ENCODE measurements around the gene ALG12.
A peak's percentile ranks its signal among the peaks of the same experiment; 100 is the strongest.
"Not testable (repeated sequence)": the region's sequence is repeated elsewhere in the genome, so short reads cannot be mapped to it uniquely, and the experiment has no call there.

The ALG12 gene

DNA sequence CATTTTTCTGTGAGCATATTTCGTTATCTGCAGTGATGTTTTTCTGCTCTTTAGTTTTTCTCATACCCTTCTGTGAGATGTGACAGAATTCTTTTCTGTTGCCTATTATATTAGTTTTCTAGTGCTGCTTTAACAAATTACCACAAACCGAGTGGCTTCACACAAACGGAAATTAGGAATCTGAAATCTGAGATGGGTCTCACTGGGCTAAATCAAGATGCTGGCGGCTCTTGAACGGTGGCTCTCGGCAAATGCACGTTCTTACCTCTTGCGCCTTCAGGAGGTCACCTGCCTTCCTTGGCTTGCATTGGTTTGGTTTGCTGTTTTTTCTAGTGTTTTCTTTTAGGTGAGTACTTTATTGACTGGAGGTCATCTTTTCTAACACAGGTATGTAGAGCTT, 51.6 kb downstream of the ALG12 start:
- DNase-seq (ENCODE audit: low read depth), result no peak

DNA sequence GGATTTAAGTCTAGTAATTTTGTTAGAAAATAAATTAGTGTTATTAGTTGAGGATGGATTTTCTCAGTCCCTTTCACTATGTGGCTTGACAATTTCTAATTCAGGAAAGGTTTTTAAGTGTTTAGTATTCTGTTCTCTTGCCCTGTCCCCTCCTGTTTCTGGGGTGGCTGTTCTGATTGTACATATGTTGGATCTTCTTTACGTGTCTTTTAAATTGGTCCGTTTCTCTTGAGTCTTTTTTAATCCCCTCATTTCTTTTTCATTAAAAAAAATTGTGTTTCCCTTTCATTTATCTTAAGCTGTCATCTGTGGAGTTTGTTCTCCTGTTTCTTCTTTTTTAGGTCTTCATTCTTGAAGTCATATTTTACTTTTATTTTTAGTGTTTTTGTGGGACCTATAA, 52.1 kb downstream of the ALG12 start:
- no peak for DNase-seq (ENCODE audit: low read depth)

GRCh38 chr22:49865156-49865555, 53.1 kb downstream of the ALG12 start:
- DNase-seq (ENCODE audit: low read depth), result no peak

DNA sequence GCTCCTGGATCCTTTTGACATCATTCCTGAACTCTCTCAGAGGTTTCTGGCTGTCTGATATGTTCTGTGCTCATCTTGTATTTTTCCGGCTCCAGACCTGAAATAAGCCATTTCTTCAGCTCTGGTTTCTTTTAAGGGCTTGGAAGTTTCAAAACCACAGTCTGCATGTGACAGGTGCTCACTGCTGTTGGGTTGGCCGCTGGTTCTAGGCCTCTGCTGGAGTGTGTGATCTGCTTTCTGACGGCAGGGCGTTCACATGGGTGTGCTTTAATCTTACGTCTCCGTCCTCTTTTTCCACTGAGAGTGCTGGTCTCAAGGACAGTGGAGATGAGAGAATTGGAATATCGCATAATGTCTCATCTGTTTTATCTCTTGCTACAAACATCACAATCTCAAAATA, 54.3 kb downstream of the ALG12 start:
- DNase-seq (ENCODE audit: low read depth), result no peak

- DNase-seq (ENCODE audit: low read depth), result no peak
Observed at GRCh38 chr22:49862496-49862776, 55.8 kb downstream of the ALG12 start.

GRCh38 chr22:49861642-49862495, 56.4 kb downstream of the ALG12 start:
- no peak for DNase-seq (ENCODE audit: low read depth)

GRCh38 chr22:49858827-49859226, 59.4 kb downstream of the ALG12 start:
- no peak for DNase-seq (ENCODE audit: low read depth)

DNA sequence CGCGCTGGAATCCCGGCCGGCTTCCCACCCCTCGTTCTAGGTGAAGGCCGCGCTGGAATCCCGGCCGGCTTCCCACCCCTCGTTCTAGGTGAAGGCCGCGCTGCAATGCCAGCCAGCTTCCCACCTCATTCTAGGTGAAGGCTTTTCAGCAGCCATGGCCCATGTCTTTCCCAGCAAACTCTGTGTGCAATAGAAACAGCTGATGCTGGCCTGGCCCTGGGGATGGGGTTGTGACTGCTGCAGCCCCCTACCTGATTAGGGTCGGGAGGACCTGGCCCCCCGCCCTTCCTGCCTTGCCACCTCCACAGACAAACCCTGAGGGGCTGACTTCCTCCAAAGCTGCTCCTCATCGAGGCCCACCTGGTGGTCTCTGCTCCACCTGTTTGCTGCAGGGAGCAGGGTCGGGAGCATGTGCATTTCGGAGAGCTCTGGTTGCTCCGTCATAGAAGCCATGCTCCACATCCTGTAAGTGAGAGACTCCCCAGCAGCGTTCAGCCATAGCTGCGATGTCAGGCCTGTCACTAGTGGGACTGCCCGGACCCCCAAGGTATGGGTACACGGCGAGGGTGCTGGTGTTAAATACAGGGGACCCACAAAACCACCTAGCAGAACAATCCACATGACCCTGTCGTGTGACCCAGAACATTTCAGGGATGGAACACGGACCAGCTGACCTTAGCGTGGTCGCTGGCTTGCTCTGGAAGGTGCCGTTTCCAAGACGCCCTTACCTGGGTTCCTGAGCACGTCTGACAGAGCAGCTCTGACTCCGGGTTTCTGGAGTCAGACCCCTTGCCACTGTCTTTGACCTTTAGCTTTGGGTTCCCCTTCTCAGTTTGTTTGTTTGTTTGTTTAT, 61.2 kb downstream of the ALG12 start:
- no peak for DNase-seq (ENCODE audit: low read depth)

DNA sequence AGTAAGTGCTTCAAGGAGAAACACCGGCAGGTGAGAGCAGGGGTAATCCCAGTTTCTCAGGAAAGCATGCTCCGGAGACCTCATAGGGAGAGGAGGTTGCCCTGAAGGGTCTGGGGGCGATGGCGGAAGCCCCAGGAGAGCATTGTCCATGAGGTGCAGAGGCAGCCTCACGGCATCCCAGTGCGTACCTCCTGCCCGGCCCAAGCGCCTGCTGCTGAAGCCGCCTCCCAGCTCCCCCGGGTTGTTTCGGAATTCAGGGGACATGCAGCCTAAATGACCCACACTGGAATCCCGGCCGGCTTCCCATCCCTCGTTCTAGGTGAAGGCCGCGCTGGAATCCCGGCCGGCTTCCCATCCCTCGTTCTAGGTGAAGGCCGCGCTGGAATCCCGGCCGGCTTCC, 61.9 kb downstream of the ALG12 start:
- DNase-seq (ENCODE audit: low read depth), result no peak

- no peak for DNase-seq (ENCODE audit: low read depth)
Observed at GRCh38 chr22:49855251-49855911, 62.9 kb downstream of the ALG12 start.

DNA sequence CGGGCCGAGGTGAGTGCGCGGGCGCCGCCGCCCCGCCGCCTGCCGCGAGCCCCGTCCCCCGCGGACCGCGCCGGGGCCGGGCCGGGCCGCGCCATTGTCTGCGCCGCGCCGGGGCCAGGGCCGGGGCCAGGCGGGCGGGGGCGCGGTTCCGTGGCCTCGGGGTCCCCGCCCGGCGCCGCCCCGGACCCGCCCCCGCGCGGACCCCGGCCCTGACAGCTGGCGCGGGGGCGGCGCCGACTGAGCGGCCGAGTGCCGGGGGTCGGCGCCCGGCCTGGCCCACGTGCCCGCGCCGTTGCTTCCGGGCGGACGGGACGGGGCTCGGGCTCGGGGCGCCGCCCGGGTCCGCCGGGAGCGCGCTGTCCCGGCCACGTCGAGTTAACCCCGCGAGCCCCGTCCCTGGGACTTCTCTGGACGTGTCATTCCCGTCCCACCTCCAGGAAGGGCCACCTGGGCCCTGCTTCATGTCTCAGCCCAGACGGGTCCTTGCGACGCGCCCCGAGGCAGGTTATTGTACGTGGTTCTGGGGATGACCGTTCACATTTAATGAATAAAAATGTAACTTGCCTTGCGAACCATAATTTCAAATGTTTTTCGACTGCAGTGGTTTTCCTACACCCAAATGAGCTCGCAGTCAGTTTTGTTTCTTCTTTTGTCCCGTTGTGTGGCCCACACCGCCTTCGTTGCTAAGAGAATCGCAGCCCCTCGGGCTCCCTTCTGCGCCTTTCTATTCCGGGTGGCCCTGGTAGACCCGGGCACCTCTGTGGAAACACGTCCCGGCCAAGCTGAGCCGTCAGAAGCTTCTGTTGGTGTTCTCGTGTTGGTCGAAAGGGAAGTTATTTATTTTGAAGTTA, 64.0 kb downstream of the ALG12 start:
- DNase-seq (ENCODE audit: low read depth), result no peak

DNA sequence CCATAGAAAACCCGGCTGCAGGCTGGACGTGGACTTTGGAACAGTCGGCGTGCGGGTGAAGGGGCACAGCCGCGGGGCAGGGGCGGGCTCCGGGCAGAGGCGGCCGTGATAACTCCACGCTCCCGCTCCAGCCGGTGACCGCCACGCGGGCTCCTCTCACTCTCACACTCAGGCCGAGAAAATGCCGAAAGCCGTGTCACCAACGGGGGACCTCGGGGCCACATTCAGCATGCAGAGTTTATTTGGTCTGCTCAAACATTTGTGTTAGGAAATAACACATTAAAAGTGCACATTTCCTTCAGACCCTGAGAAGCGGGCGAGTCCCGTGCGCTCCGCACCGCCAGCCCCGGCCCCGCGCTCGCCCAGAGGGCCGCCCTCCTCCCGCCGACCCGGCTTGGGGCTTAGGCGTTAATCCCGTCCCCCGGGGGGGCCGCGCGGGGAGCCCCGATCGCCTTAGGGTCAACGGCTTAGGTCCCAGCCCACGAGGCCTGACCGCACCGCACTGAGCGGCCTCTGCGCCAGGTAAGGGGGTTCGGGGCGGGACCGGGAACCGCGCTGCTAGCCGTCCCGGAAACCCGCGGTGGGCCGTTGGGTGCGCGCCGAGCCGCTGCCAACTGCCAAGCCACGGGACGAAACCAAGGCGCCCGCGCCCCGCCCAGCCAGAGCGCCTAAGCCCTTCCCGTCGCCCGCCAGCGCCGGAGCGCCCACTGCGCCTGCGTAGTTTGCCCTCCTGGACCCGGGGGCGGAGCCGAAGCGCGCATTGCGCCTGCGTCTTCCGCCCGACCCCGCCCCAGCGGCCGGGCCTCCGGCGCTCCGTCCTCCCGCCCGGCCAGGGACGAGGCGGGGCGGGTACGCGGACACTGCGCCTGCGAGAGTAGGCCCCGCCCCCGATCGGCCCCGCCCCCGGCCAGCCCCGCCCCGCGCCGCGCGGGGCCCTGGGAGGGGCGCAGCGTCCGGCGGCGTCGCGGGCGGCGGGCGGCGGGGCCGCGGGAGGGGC, 65.0 kb downstream of the ALG12 start, which contains the start of gene ZBED4:
TSS of gene ZBED4 (plus strand) at position 947 of the 997 bp plus-strand sequence. CDS start 29,819 bp downstream, outside the sequence.
- peak; percentile 94 for DNase-seq (ENCODE audit: low read depth)

GRCh38 chr22:49852568-49852897, 65.7 kb downstream of the ALG12 start:
- not testable (repeated sequence) for DNase-seq (ENCODE audit: low read depth)

DNA sequence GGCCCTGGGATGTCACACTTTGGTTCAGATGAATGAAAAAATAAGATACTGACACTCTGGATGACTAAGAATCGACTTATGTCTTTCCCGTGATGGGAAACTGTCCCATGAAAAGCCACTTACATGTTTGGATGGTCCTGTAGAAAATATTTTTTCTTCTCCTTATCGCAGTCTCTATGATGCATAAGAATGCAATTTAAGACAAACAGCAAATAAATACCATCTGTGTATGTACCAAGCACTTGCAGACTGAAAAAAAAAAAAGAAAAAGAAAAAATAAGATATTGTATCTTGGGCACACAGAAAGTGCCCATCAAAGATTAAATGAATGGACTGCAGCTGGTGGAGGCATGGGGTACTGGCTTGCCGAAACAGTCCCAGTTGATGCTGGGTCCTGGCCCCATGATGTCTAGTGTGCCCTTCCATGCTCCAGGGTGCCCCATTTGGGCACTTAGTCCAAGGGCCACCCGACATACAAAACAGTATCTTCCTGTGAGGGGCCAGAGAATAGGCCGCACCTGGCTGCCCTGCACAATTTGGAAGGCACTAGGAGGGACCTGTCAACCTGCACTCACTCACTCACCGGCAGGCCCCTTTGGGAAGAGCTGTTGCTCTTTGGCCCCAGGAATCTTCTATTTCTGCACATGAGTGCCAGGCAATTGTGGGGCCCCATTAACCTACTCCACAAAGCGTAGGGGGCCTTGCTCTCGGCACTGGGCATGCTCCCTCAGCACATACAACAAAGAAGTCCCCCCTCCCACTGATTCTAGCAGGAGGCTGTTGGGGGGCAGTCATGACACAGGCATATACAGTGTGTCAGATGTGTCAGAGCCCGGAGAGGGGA, 67.1 kb downstream of the ALG12 start:
- DNase-seq (ENCODE audit: low read depth), result no peak

Measured in GM04504 (cell line).